Measurements from ENCODE around the gene DOP1B.
"Not testable (repeated sequence)": the region's sequence is repeated elsewhere in the genome, so short reads cannot be mapped to it uniquely, and the experiment has no call there.

The DOP1B gene

GRCh38 chr21:36156815-36157670 lies at the start of gene DOP1B:
TSS of gene DOP1B (plus strand) at chr21:36156824. CDS start at chr21:36164734, 7,910 bp downstream.
- FAIRE-seq, result no peak

GRCh38 chr21:36109868-36110267 lies 46.8 kb upstream of the DOP1B start:
- FAIRE-seq, result no peak

- no peak for FAIRE-seq
Observed at GRCh38 chr21:36111238-36111637, 45.4 kb upstream of the DOP1B start.

GRCh38 chr21:36113647-36114428 lies 42.8 kb upstream of the DOP1B start:
- FAIRE-seq, result no peak

- FAIRE-seq, result no peak
Observed at GRCh38 chr21:36115138-36115730, 41.4 kb upstream of the DOP1B start.

GRCh38 chr21:36117286-36117741 lies 39.3 kb upstream of the DOP1B start:
- no peak for FAIRE-seq

GRCh38 chr21:36120304-36120888 lies 36.2 kb upstream of the DOP1B start:
- FAIRE-seq, result no peak

- FAIRE-seq, result no peak
Observed at GRCh38 chr21:36122977-36123376, 33.6 kb upstream of the DOP1B start.

- no peak for FAIRE-seq
Observed at GRCh38 chr21:36124395-36124794, 32.2 kb upstream of the DOP1B start.

GRCh38 chr21:36125512-36126207 lies 31.0 kb upstream of the DOP1B start:
- no peak for FAIRE-seq

- no peak for FAIRE-seq
Observed at GRCh38 chr21:36126208-36126565, 30.4 kb upstream of the DOP1B start.

- no peak for FAIRE-seq
Observed at GRCh38 chr21:36126621-36127110, 30.0 kb upstream of the DOP1B start.

GRCh38 chr21:36127250-36127904 lies 29.2 kb upstream of the DOP1B start:
- FAIRE-seq, result no peak

- no peak for FAIRE-seq
Observed at GRCh38 chr21:36127977-36128376, 28.6 kb upstream of the DOP1B start.

GRCh38 chr21:36129219-36129618 lies 27.4 kb upstream of the DOP1B start:
- FAIRE-seq, result no peak

- not testable (repeated sequence) for FAIRE-seq
Observed at GRCh38 chr21:36130414-36130762, 26.2 kb upstream of the DOP1B start.

GRCh38 chr21:36130839-36131238 lies 25.8 kb upstream of the DOP1B start:
- FAIRE-seq, result not testable (repeated sequence)

GRCh38 chr21:36132696-36133095 lies 23.9 kb upstream of the DOP1B start:
- no peak for FAIRE-seq

GRCh38 chr21:36134803-36135390 lies 21.7 kb upstream of the DOP1B start, which contains the start of gene CBR3:
TSS of gene CBR3 (plus strand) at chr21:36135079. CDS start at chr21:36135193, 114 bp downstream.
- no peak for FAIRE-seq

- FAIRE-seq, result no peak
Observed at GRCh38 chr21:36135391-36136102, 21.1 kb upstream of the DOP1B start.
